Activated T-cell treated with anti-CD3 and anti-CD28 coated beads, Interleukin-2, amount 50 U/mL, for 24 hours (primary cell): Measurements from ENCODE around the gene HNRNPR.
"Not testable (repeated sequence)": the region's sequence is repeated elsewhere in the genome, so short reads cannot be mapped to it uniquely, and the experiment has no call there.

Experiments
- DNase-seq: peaks from one replicate; pipeline ENCODE4 v3.0.0-alpha.2; 2020
- H3K27ac Mint-ChIP-seq: 2 replicates; pipeline ENCODE4 v1.8.0; 2020; ENCODE audit warnings: mild to moderate bottlenecking, mixed read lengths
- H3K27me3 Mint-ChIP-seq: 2 replicates; pipeline ENCODE4 v1.8.0; 2020; ENCODE audit warnings: mixed read lengths
- H3K36me3 Mint-ChIP-seq: 2 replicates; pipeline ENCODE4 v1.8.0; 2020; ENCODE audit warnings: low read depth, mixed read lengths
- H3K4me1 Mint-ChIP-seq: 2 replicates; pipeline ENCODE4 v1.8.0; 2020; ENCODE audit warnings: low read depth, mixed read lengths
- H3K4me3 Mint-ChIP-seq: 2 replicates; pipeline ENCODE4 v1.8.0; 2020; ENCODE audit warnings: mild to moderate bottlenecking, moderate library complexity, mixed read lengths
- H3K9me3 Mint-ChIP-seq: 2 replicates; pipeline ENCODE4 v1.8.0; 2020; ENCODE audit warnings: mixed read lengths

The HNRNPR gene

DNA sequence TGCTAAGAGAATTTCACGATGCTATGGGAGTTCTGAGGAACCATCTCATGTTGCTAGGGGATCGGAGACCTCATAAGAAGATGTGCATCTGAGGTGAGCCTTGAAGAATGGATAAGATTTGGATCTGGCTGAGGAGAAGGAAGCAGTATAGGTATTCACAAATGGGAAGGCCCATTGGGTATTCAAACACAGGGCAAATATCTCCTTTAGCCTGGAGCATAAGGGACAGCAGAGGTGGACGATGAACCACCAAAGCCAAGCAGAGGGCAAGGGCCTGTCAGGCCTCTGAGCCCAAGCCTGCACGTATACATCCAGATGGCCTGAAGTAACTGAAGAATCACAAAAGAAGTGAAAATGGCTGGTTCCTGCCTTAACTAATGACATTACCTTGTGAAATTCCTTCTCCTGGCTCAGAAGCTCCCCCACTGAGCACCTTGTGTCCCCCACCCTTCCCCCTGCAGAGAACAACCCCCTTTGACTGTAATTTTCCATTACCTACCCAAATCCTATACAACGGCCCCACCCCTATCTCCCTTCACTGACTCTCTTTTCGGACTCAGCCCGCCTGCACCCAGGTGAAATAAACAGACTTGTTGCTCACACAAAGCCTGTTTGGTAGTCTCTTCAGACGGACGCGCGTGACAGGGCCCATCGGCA lies 30.1 kb upstream of the HNRNPR start:
- H3K4me1 Mint-ChIP-seq, result peaks cover 15% of the 10 kb centered on the region
- DNase-seq, H3K9me3 Mint-ChIP-seq, H3K27me3 Mint-ChIP-seq, H3K27ac Mint-ChIP-seq, H3K36me3 Mint-ChIP-seq, H3K4me3 Mint-ChIP-seq: not testable (repeated sequence)

- Mint-ChIP-seq H3K9me3 (no peaks in the 10 kb centered on the region), H3K4me3 (no peak overlapping the region), H3K27me3 (no peaks in the 10 kb centered on the region), H3K27ac (no peak overlapping the region), H3K4me1 (peaks cover 22% of the 10 kb centered on the region), H3K36me3 (peaks cover 17% of the 10 kb centered on the region)
- no peak for DNase-seq
Observed at GRCh38 chr1:23371987-23372880, 28.1 kb upstream of the HNRNPR start.

DNA sequence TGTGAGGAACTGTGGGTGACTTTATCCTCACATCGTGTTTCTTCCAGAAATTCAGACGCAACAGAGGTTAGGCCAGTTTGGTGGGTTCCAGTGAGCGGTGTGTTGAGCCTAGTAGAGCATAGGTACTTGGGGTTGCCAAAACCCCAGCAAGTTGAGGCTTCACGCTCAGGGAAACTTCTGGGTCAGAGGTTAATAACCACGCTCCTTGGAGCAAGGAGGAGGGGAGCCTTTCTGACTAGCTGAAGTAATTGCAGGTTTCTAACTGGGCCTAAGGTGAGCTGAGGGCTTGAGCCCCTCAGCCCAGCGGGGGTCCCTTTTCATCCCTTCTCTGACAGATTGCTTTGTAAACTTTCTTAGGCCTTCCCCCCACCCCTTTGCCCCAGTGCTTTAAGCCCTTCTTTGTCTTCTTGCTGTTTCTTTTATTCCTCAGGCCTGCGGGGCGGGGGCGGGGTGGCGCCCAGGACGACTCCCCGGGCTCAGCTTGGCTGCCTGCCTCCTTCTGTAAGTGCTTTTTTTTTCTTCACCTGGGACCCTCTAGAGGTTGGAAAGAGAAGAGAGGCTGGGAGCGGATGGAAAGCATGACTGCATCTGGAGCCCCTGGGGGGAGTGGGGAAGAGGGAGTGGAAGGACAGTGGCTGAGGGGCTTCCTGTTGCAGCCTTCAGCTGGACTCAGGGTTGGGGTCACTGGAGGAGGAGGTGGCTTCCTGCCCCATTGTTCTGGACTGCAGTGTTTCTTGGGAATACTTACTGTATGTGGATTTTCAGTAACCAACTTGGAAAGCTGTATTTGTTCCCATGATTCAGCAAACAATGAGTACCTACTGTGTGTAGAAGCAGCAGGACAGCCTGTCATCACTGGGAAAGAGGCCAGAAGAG lies 26.9 kb upstream of the HNRNPR start:
- Mint-ChIP-seq H3K36me3 (peaks cover 30% of the 10 kb centered on the region), H3K27me3 (no peaks in the 10 kb centered on the region)
- DNase-seq, result no peak

GRCh38 chr1:23370330-23370708 lies 26.2 kb upstream of the HNRNPR start:
- Mint-ChIP-seq H3K4me3 (peak overlapping the region; percentile 93), H3K27ac (no peak overlapping the region), H3K4me1 (peaks cover 35% of the 10 kb centered on the region), H3K27me3 (no peaks in the 10 kb centered on the region), H3K9me3 (peaks cover 2% of the 10 kb centered on the region), H3K36me3 (peaks cover 34% of the 10 kb centered on the region)
- DNase-seq, result no peak

More for the DNA sequence above, 26.9 kb upstream of the HNRNPR start:
- peak overlapping the region; percentile 4 for H3K4me3 Mint-ChIP-seq
- H3K9me3 Mint-ChIP-seq, result peaks cover 2% of the 10 kb centered on the region
- peaks cover 34% of the 10 kb centered on the region for H3K4me1 Mint-ChIP-seq
- H3K27ac Mint-ChIP-seq, result no peak overlapping the region

GRCh38 chr1:23369335-23370013 lies 25.4 kb upstream of the HNRNPR start, which contains the start of gene ZNF436:
Gene ZNF436 (minus strand): TSS chr1:23369836. CDS start chr1:23368005, 1,831 bp downstream.
- Mint-ChIP-seq H3K36me3 (peaks cover 40% of the 10 kb centered on the region), H3K9me3 (peaks cover 2% of the 10 kb centered on the region), H3K4me3 (peak within 1 kb of the TSS; percentile 93), H3K4me1 (peaks cover 35% of the 10 kb centered on the region), H3K27me3 (no peaks in the 10 kb centered on the region), H3K27ac (peak within 1 kb of the TSS; percentile 99)
- no peak for DNase-seq

DNA sequence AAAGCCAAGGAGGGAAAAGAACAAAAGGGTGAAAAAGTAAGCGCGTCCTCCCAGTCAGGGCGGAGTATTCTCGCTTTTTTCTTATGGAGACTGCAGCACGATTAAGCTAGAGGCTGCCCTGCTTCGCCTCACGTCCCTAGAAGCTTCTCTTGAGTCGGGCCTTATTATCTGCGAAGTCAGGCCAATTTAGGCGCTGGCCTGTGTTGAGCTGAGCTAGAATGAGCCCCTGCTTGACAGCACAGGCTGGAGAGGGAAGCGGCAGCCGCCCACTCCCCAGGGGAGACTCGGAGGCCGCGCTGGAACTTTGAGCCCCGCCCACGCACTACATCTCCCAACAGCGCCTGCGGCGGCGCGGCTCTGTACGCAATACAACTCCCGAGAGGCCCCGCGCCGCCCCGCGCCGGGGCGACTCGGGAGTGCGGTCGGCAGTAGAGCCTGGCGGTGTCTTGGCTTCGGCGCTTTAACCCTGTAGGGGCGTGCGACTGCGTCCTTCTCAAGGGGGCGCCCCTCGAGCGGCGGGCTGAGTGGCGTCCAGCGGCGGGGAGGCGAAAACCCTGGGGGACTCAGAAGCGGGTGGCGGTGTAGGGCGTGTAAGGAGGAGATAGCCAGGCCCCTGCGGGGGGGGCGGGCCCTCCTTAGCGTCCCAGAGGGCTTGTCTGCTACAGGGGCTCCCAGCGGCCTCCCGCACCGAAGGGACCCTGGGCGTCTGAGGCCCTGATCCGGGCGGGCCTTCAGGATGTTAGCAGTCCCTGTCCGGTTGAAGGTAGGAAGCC lies 24.7 kb upstream of the HNRNPR start:
- peaks cover 47% of the 10 kb centered on the region for H3K36me3 Mint-ChIP-seq
- peak overlapping the region; percentile 99 for H3K27ac Mint-ChIP-seq
- H3K27me3 Mint-ChIP-seq, result no peaks in the 10 kb centered on the region
- peak; percentile 90 for DNase-seq
- peaks cover 35% of the 10 kb centered on the region for H3K4me1 Mint-ChIP-seq
- peak overlapping the region; percentile 93 for H3K4me3 Mint-ChIP-seq
- H3K9me3 Mint-ChIP-seq, result peaks cover 2% of the 10 kb centered on the region

GRCh38 chr1:23367791-23368561 lies 23.9 kb upstream of the HNRNPR start:
- Mint-ChIP-seq H3K36me3 (peaks cover 55% of the 10 kb centered on the region), H3K4me1 (peaks cover 35% of the 10 kb centered on the region), H3K27ac (peak overlapping the region; percentile 99), H3K27me3 (no peaks in the 10 kb centered on the region), H3K4me3 (peak overlapping the region; percentile 93), H3K9me3 (peaks cover 7% of the 10 kb centered on the region)
- DNase-seq, result peak; percentile 95

GRCh38 chr1:23367451-23367790 lies 23.3 kb upstream of the HNRNPR start:
- H3K4me3 Mint-ChIP-seq, result peak overlapping the region; percentile 93
- H3K9me3 Mint-ChIP-seq, result peaks cover 11% of the 10 kb centered on the region
- H3K27me3 Mint-ChIP-seq, result no peaks in the 10 kb centered on the region
- DNase-seq, result peak; percentile 30
- H3K27ac Mint-ChIP-seq, result peak overlapping the region; percentile 99
- peaks cover 60% of the 10 kb centered on the region for H3K36me3 Mint-ChIP-seq
- H3K4me1 Mint-ChIP-seq, result peaks cover 35% of the 10 kb centered on the region

- H3K4me1 Mint-ChIP-seq, result peaks cover 35% of the 10 kb centered on the region
- H3K27ac Mint-ChIP-seq, result no peak overlapping the region
- DNase-seq, result no peak
- H3K36me3 Mint-ChIP-seq, result peaks cover 67% of the 10 kb centered on the region
- no peaks in the 10 kb centered on the region for H3K27me3 Mint-ChIP-seq
- H3K9me3 Mint-ChIP-seq, result peaks cover 18% of the 10 kb centered on the region
- H3K4me3 Mint-ChIP-seq, result peak overlapping the region; percentile 93
Observed at GRCh38 chr1:23366598-23366997, 22.5 kb upstream of the HNRNPR start.

GRCh38 chr1:23366146-23366545 lies 22.1 kb upstream of the HNRNPR start:
- no peak for DNase-seq
- Mint-ChIP-seq H3K36me3 (peaks cover 71% of the 10 kb centered on the region), H3K9me3 (peaks cover 23% of the 10 kb centered on the region), H3K27me3 (no peaks in the 10 kb centered on the region), H3K27ac (no peak overlapping the region), H3K4me1 (peaks cover 35% of the 10 kb centered on the region), H3K4me3 (no peak overlapping the region)

DNA sequence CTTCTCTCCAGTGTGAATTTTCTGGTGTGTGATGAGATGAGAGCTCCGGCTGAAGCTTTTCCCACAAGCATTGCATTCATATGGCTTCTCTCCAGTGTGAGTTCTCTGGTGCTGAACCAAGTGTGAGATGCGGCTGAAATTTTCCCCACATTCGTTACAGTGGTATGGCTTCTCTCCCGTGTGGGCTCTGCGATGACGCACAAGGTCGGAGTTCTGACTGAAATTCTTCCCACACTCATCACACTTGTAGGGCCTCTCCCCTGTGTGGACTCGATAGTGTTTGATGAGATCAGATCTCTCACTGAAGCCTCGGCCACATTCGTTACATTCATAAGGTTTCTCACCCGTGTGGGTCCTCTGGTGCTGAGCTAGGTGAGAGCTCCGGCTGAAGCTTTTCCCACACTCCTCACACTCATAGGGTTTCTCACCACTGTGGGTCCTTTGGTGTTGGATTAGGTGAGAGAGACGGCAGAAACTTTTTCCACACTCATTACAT lies 18.2 kb upstream of the HNRNPR start:
- Mint-ChIP-seq H3K27ac (no peak overlapping the region), H3K4me1 (peaks cover 14% of the 10 kb centered on the region), H3K9me3 (peaks cover 49% of the 10 kb centered on the region), H3K4me3 (no peak overlapping the region), H3K36me3 (peaks cover 79% of the 10 kb centered on the region), H3K27me3 (no peaks in the 10 kb centered on the region)
- no peak for DNase-seq

GRCh38 chr1:23358310-23358875 lies 14.3 kb upstream of the HNRNPR start:
- Mint-ChIP-seq H3K4me3 (no peak overlapping the region), H3K27me3 (no peaks in the 10 kb centered on the region), H3K27ac (no peak overlapping the region), H3K36me3 (peaks cover 45% of the 10 kb centered on the region), H3K9me3 (peaks cover 44% of the 10 kb centered on the region), H3K4me1 (peaks cover 5% of the 10 kb centered on the region)
- no peak for DNase-seq
